Sigmoid colon (tissue), 7 donors: ENCODE measurements around the gene MYO5B. TPM values are rescaled to one million over a fixed set of nuclear protein-coding genes. Genes with fewer than 3 reads are reported as not detected.

ENCODE experiments used
- DNase-seq: peaks from one replicate; pipeline ENCODE4 v3.0.0-alpha.2; 2019
- H3K27ac ChIP-seq, 4 donors: fragments of 200-600 bp; sonication (generic); one replicate each; pipeline ENCODE4 v1.5.1; 2016 to 2019; ENCODE audit warnings: mild to moderate bottlenecking in 1 of 4
- H3K27me3 ChIP-seq, 3 donors: fragments of 200-600 bp; sonication (generic); one replicate each; pipeline ENCODE4 v1.5.1; 2019; ENCODE audit warnings: mild to moderate bottlenecking in 1 of 3
- H3K36me3 ChIP-seq, 4 donors: fragments of 200-600 bp; sonication (generic); one replicate each; pipeline ENCODE4 v1.5.1; 2016 to 2019
- H3K4me1 ChIP-seq, 4 donors: fragments of 200-600 bp; sonication (generic); one replicate each; pipeline ENCODE4 v1.5.1; 2017 to 2019
- H3K4me3 ChIP-seq, 4 donors: fragments of 200-600 bp; sonication (generic); one replicate each; pipeline ENCODE4 v1.5.1; 2017 to 2019; ENCODE audit warnings: mild to moderate bottlenecking in 2 of 4, moderate library complexity in 1 of 4
- H3K9me3 ChIP-seq, 4 donors: fragments of 200-600 bp in 3 of 4; sonication (generic) in 3 of 4; one replicate each; pipeline versions ENCODE4 v1.5.1 to v1.6.1; 2013 to 2019
- EP300 ChIP-seq, 4 donors: sonication (generic); formaldehyde crosslinking; IDR thresholded peaks; one replicate each; pipeline ENCODE4 v1.6.1; 2017; ENCODE audit warnings: antibody characterized with exemption in 4 of 4
- POLR2A ChIP-seq, 2 donors: fragments of 450-650 bp; IDR thresholded peaks; one replicate each; pipeline ENCODE4 v1.6.1; 2016; ENCODE audit warnings: antibody characterized with exemption in 2 of 2, mild to moderate bottlenecking in 2 of 2, moderate library complexity in 2 of 2
- POLR2AphosphoS5 ChIP-seq, 4 donors: sonication (generic); formaldehyde crosslinking; IDR thresholded peaks; one replicate each; pipeline ENCODE4 v1.6.1; 2017; ENCODE audit warnings: antibody characterized with exemption in 4 of 4
- WGBS, 2 donors: extraction: QIAGEN DNeasy Blood & Tissue Kit; methylation state at CpG; one replicate each; pipeline ENCODE4 v1.1.7; 2013; 5-methylcytosine and 5-hydroxymethylcytosine counted together
- intact Hi-C: fragments of 100-400 bp; cut with DNase I; formaldehyde crosslinking; loops from one replicate; pipeline ENCODE4 v1.15.1; 2023
- polyA plus RNA-seq, 3 donors: library from polyadenylated mRNA; stranded (reverse); fragments of 200-250 nt; gene quantifications; one replicate each; pipeline ENCODE4 v1.2.3, GENCODE V29; 2013
- total RNA-seq, 4 donors: library from RNA; depleted of rRNA; stranded (reverse); fragments of >200 nt; gene quantifications; one replicate each; pipeline ENCODE4 v1.1.0, GENCODE V29; 2016
- TF ChIP-seq, protein P1 (sequence below), 4 experiments: fragments of 450-650 bp in 3 of 4; fragments of 200-600 bp in 1 of 4; IDR thresholded peaks; one replicate each; pipeline ENCODE4 v1.5.1; 2016 to 2019; ENCODE audit warnings: antibody characterized with exemption in 4 of 4, mild to moderate bottlenecking in 3 of 4, moderate library complexity in 2 of 4
- donor health status: healthy with polysubstance abuse.
- donor health status: Bipolar disorder and iron deficiency.
- donor health status: healthy.

The MYO5B gene
- total and polyA plus RNA-seq, 7 donors, result 0.14 to 80.7 (median 3.0) TPM

DNA sequence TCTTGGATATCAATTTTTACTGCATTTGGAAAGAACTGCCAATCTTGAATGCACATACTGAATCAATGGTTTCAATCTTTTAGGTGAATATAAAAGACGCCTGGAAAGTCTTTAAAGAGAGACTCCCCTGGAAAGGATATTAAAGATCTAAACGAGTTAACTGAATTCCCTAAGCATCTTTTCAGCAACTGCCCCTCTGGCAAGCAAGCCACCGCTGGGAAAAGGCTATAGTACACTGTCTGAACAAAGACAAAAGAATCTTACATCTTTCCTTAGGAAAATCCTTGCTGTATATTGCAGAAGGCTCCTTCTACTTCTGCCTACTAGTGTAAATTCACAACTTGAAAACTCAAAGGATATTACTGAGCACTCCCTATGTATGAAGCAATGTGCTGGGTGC lies 28.0 kb downstream of the MYO5B start:
- WGBS, 2 donors, result 78 to 81% methylated on average over 3 of the region's 3 CpGs
- no peaks in the 10 kb centered on the region for H3K36me3 ChIP-seq
- intact Hi-C loops, result no loop called here
- peaks cover 0 to 5% (median 0%) of the 10 kb centered on the region in 3 donors for H3K27me3 ChIP-seq
- H3K4me1 ChIP-seq, result no peaks in the 10 kb centered on the region
- no peaks in the 10 kb centered on the region for H3K9me3 ChIP-seq
- no peak overlapping the region for H3K27ac ChIP-seq
- no peak for DNase-seq
- H3K4me3 ChIP-seq, result no peak overlapping the region
- no peak for TF ChIP-seq POLR2A (IDR thresholded peaks at IDR 0.05)
- TF ChIP-seq POLR2AphosphoS5 (IDR thresholded peaks at IDR 0.05), result no peak

DNA sequence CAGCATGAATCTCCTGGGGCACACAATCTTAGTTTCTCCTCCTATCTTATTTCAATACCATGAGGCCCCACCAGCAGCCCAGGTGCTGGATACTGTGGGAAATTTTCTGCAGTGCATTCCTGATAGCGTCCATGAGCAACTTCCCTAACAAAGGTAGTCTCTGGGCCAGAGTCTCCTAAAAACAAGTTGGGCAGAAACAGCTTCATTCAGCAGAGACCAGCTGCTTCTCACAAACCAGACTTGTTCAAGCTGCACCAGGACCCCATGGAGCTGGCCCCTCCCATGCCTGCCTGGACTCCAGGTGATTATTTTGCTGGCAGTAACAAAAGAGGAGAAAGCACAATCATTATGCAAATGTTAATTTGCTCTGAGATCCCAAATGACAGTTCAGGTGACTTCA lies 31.4 kb downstream of the MYO5B start:
- Histone ChIP-seq H3K36me3 (no peaks in the 10 kb centered on the region), H3K9me3 (no peaks in the 10 kb centered on the region), H3K27me3 (peaks cover 0 to 19% (median 0%) of the 10 kb centered on the region in 3 donors), H3K4me3 (no peak overlapping the region), H3K27ac (no peak overlapping the region), H3K4me1 (no peaks in the 10 kb centered on the region)
- 64 to 65% methylated on average over 1 of the region's 1 CpG for WGBS, 2 donors
- no peak for DNase-seq
- intact Hi-C loops, result no loop called here
- TF ChIP-seq, protein P1, sequence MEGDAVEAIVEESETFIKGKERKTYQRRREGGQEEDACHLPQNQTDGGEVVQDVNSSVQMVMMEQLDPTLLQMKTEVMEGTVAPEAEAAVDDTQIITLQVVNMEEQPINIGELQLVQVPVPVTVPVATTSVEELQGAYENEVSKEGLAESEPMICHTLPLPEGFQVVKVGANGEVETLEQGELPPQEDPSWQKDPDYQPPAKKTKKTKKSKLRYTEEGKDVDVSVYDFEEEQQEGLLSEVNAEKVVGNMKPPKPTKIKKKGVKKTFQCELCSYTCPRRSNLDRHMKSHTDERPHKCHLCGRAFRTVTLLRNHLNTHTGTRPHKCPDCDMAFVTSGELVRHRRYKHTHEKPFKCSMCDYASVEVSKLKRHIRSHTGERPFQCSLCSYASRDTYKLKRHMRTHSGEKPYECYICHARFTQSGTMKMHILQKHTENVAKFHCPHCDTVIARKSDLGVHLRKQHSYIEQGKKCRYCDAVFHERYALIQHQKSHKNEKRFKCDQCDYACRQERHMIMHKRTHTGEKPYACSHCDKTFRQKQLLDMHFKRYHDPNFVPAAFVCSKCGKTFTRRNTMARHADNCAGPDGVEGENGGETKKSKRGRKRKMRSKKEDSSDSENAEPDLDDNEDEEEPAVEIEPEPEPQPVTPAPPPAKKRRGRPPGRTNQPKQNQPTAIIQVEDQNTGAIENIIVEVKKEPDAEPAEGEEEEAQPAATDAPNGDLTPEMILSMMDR (IDR thresholded peaks at IDR 0.05), result no peak
- no peak for TF ChIP-seq POLR2A (IDR thresholded peaks at IDR 0.05)
- TF ChIP-seq EP300 (IDR thresholded peaks at IDR 0.05), result no peak
- TF ChIP-seq POLR2AphosphoS5 (IDR thresholded peaks at IDR 0.05), result no peak

DNA sequence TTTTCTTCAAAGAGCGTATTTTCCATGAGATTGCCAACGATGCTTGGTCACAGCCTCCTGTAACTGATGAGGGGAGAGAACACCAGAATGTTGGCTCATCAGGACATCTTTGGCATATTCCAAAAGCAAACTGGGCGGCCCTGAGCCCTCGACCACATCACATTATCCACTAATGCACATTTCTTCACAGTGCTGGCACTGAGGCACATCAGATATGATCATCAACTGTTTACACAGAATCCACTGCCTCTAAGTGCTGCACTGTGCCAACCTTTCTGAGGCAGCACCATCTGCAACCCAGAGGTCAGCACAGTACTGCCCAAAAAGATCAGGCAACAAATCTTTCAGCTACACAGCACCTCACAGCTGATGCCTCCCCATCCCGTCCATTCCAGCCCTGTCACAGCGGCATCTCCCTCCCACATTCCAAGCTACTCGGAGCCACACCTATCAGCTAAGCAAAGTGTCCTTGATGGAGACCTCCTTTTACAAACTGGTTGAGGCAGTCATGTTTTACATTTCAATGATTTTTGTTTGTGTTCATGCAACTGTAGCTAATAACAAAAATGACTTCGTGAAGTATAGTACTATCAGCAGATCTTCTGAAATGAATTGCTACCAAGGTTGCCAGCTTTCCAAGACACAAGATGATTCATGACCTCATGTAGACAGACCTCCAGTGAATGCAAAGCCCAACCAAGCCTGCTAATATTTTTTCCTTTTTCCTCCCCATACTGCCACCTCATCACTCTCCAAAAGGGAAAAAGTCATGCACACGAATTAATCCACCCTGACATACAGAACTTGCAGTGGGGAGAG lies 32.3 kb downstream of the MYO5B start:
- Histone ChIP-seq H3K4me1 (no peaks in the 10 kb centered on the region), H3K9me3 (no peaks in the 10 kb centered on the region), H3K27ac (no peak overlapping the region), H3K27me3 (peaks cover 0 to 19% (median 0%) of the 10 kb centered on the region in 3 donors), H3K4me3 (no peak overlapping the region), H3K36me3 (no peaks in the 10 kb centered on the region)
- intact Hi-C loops, result no loop called here
- no peak for DNase-seq
- 62 to 68% methylated on average over 9 of the region's 9 CpGs for WGBS, 2 donors
- no peak for TF ChIP-seq POLR2A (IDR thresholded peaks at IDR 0.05)
- TF ChIP-seq, protein P1 (IDR thresholded peaks at IDR 0.05), result no peak
- no peak for TF ChIP-seq POLR2AphosphoS5 (IDR thresholded peaks at IDR 0.05)
- TF ChIP-seq EP300 (IDR thresholded peaks at IDR 0.05), result no peak

DNA sequence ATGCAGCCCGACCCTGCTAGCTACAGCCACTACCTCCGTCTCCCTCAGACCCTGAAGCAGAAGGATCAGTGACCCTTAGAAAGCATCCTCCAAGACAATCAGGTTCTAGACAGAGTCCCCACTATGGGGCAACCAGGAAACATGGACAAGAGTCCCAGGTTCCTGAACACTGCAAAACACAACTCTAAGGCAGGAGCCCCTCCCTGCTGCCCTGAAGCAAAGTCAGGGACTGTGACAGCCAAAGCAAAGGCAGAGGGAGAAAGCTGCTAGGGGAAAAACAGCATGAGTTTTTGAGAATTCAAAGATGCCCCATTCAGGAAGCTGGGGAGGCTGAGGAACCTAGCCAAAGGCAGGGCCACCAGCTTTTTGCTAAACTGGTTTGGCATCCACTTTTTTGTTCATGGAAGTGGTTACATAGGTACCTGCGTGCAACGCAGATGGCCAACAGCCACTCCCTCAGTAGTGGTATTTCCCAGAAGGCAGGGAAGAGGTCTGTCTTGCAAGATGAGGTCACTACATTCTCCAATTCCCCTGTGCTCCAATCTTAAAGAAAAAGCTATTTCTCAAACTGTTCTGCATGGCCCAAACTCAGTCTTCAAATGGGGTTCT lies 33.2 kb downstream of the MYO5B start:
- 52 to 77% methylated on average over 4 of the region's 4 CpGs for WGBS, 2 donors
- TF ChIP-seq, protein P1 (IDR thresholded peaks at IDR 0.05), result no peak
- TF ChIP-seq POLR2AphosphoS5 (IDR thresholded peaks at IDR 0.05) (no peak), POLR2A (IDR thresholded peaks at IDR 0.05) (no peak)
- no peak overlapping the region for H3K4me3 ChIP-seq
- no peaks in the 10 kb centered on the region for H3K9me3 ChIP-seq
- H3K36me3 ChIP-seq, result no peaks in the 10 kb centered on the region
- DNase-seq, result no peak
- H3K27ac ChIP-seq, result no peak overlapping the region
- no peaks in the 10 kb centered on the region for H3K4me1 ChIP-seq
- H3K27me3 ChIP-seq, result peaks cover 0 to 19% (median 0%) of the 10 kb centered on the region in 3 donors
- intact Hi-C loops, result no loop called here

DNA sequence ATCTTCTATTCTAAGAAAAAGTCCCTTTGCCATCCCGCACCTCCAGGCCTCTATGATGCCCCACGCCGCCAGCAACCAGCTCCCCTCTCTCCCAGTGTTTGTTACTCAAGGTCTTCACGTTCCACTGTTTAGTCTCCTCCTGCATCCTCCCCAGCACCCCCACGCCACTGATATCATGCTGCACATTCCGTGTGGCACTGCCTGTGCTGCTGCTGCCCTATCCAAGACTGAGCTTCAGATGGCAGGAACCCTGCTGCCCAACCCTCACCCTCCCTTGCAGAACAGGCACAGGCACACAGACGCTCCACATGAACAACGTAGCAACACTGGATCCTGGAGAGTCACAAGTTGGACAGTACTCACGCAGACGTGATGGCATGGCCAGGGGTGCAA lies 35.3 kb downstream of the MYO5B start:
- Histone ChIP-seq H3K9me3 (no peaks in the 10 kb centered on the region), H3K27me3 (peaks cover 0 to 19% (median 0%) of the 10 kb centered on the region in 3 donors), H3K4me3 (no peak overlapping the region), H3K27ac (no peak overlapping the region), H3K4me1 (no peaks in the 10 kb centered on the region), H3K36me3 (no peaks in the 10 kb centered on the region)
- 38 to 73% methylated on average over 10 of the region's 10 CpGs for WGBS, 2 donors
- intact Hi-C loops, result no loop called here
- no peak for TF ChIP-seq POLR2AphosphoS5 (IDR thresholded peaks at IDR 0.05)
- TF ChIP-seq, protein P1 (IDR thresholded peaks at IDR 0.05), result no peak
- no peak for TF ChIP-seq EP300 (IDR thresholded peaks at IDR 0.05)
- TF ChIP-seq POLR2A (IDR thresholded peaks at IDR 0.05), result no peak
- DNase-seq, result no peak
